Suprapubic skin (tissue), 3 donors: ENCODE results near the gene IFI16.

Experiments used
- CTCF ChIP-seq, 2 donors: fragments of 200-600 bp in 1 of 2; fragments of 450-650 bp in 1 of 2; sonication (generic) in 1 of 2; IDR thresholded peaks; one replicate each; pipeline ENCODE4 v1.5.1; 2016 to 2019; ENCODE audit warnings: antibody characterized with exemption in 2 of 2, mild to moderate bottlenecking in 1 of 2, moderate library complexity in 1 of 2
- EP300 ChIP-seq: sonication (generic); formaldehyde crosslinking; IDR thresholded peaks from one replicate; pipeline ENCODE4 v1.6.1; 2017; ENCODE audit warnings: antibody characterized with exemption

- TF ChIP-seq CTCF (IDR thresholded peaks at IDR 0.05) (no peak), EP300 (no peak)
Measured at GRCh38 chr1:159030311-159030710, 20.6 kb downstream of the IFI16 start.
